Panc1 (cell line): Measurements from ENCODE around the gene PDE3B.

Source experiments
- CTCF ChIP-seq: fragments of 450-650 bp; IDR thresholded peaks from 2 replicates; pipeline ENCODE4 v1.5.1; 2017; ENCODE audit warnings: mild to moderate bottlenecking
- POLR2AphosphoS5 ChIP-seq: IDR thresholded peaks from 2 replicates; pipeline ENCODE4 v1.6.1; 2012; ENCODE audit warnings: mild to moderate bottlenecking, low read depth, low read length, moderate library complexity
- SIN3A ChIP-seq: IDR thresholded peaks from 2 replicates; pipeline ENCODE4 v1.6.1; 2012; ENCODE audit warnings: low read depth, mild to moderate bottlenecking, low read length, moderate library complexity, borderline replicate concordance; ENCODE audit not compliant: insufficient read depth
- TCF7L2 ChIP-seq: IDR thresholded peaks from 2 replicates; pipeline ENCODE4 v1.6.1; 2011; ENCODE audit warnings: mild to moderate bottlenecking, low read depth, low read length, inconsistent platforms

GRCh38 chr11:14783788-14784187 is 140.2 kb downstream of the PDE3B start:
- TF ChIP-seq CTCF (no peak), POLR2AphosphoS5 (no peak), TCF7L2 (no peak), SIN3A (no peak)
